ENCODE data around the gene JAZF1.

- peak; percentile 80 for TF ChIP-seq CTCF (IDR thresholded peaks at IDR 0.05)
- TF ChIP-seq EZH2 (IDR thresholded peaks at IDR 0.05; ENCODE audit: borderline replicate concordance, insufficient read depth, low read depth, low read length, poor library complexity, severe bottlenecking) = no peak
These were observed 396.1 kb downstream of the JAZF1 start for GRCh38 chr7:27784399-27785053.

Measured in B cell (primary cell).